GM18858 (cell line): ENCODE data around the gene NLGN1.

Experiments
- ATAC-seq: cut with Tn5 transposase; IDR thresholded peaks from one replicate; pipeline ENCODE4 v1.9.1; 2021; ENCODE audit not compliant: unreplicated experiment

NLGN1 gene

DNA sequence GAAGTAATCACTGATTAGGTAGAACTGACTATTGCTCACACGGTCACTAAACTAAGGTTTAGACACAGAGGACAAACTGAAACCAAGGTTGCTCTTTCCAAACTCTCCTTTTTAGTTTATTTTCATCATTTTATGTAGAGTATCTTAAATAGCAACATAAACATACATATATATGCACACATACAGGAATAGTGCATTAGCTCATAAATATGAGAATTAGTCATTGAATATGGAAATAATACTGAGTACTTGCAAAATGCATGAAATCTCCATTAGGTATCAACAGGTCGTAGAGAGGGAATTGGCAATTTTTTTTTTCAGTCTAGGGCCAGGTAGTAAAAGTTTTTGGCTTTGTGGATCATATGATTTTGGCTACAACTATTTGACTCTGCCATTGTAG is 557.1 kb downstream of the NLGN1 start:
- no peak for ATAC-seq

DNA sequence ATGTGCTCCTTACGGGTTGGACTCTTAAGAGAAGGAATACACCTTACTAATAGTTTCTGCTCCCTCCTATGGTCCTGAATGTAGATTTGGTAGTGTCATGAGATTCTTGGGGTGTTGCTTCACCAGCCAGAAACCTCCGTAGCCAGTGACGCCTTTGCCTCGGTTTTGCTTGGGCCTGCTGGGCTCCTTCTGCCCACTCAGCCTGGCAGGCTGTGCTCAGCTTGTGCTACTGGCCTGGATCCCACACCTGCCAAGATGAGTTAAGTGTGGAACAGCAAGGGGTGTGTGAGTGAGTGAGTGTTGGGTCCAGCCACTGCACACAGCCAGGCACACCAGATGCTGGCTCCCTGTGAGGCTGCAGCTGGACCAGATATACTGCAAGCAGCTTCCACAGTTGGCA is 560.1 kb downstream of the NLGN1 start:
- no peak for ATAC-seq

DNA sequence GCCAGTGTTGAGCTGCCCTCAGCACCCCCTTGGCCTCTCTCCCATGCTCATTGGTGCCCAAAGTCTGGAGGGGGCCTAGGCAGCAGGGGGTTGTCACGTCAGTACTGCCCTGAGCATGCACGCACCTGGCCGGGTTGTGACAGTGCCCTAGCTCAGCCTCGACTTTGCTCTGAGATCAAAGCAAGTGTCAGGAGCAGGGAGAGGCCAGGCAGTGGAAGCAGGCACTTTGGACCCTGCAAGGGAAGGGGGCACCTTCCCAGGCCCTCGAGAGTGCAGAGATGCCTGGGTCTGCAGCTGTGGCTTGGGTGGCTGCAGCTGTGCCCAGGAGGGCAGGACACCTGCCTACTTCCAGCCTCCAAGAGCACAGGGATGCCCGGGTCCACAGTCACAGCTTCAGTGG is 561.3 kb downstream of the NLGN1 start:
- ATAC-seq: no peak

DNA sequence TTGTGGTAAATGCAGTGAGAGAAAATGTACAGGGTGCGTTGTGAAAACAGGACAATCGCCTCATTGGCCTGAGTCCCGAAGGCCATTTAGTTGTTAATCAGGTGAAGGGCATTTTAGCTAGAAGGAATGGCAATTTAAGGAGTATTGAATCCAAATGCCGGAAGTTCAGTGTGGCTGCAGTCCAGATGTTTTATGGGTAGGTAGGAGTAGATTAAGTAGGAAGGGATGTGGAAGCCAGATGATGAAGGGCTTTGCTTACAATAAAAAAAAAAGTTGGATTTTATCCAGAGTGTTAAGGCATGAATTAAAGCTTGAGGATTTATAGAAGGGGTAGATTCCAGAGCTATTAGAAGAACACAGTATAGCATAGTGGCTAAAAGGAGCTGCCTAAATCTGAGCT is 572.7 kb downstream of the NLGN1 start:
- ATAC-seq: no peak

DNA sequence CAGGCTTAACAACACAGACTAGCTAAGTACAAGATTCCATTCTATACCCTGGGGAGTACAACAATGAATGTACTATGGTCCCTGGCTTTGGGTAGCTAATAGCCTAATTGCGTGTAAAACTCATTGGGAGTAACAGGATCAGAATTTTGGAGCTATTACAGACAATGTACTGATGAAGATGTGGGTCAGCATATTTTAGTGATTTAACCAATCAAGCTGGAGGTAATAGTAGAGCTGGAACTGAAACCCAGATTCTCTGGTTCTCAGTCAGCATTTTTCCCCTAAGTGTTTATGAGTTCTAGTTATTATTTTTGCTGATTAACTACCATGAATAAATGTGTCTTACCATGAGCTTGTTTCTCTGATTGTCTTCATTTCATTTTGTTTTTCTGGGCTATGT is 578.7 kb downstream of the NLGN1 start:
- peak; percentile 63 for ATAC-seq

DNA sequence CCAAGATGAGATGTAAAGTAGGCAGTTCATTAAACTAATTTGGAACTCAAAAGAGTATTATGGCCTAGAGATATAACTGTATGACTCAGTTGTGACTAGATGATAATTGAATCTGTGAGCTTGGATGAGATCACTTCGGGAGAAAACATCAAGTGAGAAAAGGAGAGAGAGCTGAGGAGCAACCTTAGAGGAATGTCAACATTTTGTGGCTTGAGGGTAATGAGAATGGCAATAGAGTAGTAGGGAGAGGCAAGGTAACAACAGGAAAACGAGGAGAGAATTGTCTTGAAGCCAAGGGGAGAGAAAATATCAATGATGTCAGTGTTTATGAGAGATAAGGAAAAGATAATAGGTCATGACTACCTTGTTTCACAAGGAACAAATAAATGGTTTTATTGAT is 580.2 kb downstream of the NLGN1 start:
- ATAC-seq: no peak

DNA sequence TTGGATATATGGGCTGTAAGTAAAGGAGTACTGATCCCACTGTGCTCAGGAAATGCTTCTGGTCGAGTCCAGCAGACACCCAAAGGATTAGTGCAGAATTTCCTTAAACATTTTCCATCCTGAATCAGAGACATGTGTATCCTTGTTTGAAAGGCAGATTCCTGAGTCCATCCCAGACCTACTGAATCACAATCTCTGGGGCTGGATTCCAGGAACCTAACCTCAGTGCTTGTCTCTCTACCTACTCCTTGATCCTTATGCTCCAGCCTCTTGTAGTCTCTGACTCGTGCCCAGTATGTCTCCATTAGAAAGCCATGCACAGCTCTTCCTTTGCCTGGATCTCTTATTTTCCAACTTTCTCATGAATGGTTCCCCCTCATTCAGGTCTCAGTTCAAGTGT is 585.8 kb downstream of the NLGN1 start:
- ATAC-seq: no peak

DNA sequence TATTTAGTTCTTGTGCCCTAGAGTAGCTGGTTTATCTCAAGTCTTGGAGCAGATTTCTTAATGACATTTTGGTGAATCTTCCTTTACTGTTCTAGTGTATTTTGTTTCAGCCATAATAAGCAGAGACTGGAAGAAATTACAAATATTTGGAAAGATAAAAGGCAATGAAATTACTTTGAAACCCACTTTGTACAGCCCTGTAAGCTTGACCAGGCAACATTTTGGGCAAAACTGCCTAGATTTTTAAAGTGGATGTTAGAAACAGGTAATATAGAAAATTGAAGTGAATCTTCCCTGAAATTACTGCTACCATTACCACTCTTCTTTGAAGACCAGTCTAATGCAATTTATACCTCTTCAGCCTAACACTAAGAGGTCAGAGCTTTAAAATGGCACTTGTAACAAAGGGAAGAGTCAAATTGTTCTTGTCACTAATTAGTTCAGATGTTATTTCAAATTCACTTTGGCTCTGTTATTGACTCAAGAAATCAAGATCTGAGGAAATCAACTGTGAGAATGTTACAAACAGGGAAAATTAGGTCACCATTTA is 589.4 kb downstream of the NLGN1 start:
- no peak for ATAC-seq

DNA sequence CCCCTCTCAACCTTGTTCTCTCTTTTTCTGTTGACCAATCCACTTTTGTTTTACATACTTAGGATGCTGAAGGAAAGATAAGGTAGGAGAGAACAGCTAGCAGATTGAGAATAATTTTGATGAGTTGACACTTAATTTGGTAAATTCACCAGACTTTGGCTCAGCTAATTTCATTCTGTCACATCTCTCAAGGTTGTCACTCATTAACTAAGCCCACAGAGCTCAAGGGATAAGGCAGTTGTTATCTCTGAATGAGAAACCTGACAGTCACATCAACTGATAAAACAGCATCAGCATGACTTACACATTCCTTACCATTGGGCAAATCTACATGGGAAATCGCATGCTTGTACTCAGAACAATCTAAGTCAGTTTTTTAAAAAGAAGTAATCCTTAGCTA is 591.4 kb downstream of the NLGN1 start:
- ATAC-seq: no peak

DNA sequence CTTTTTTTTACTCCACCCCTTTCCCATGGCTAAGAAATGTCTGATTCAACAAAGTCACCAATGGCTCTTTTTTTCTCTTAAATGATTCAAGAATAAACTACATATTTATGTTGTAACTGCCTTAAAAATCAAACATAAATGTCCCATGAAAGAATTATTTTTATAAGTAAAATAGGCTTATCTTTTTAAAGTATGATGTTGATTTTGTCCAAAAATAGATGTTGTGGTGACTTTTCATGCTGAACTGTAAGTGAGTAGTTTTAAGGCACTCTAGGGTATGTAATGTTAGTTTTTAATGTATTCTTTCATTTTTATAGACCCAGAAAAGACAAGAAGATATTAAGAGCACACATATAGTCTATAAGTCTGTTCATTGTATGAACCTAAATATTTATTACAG is 594.9 kb downstream of the NLGN1 start:
- no peak for ATAC-seq

DNA sequence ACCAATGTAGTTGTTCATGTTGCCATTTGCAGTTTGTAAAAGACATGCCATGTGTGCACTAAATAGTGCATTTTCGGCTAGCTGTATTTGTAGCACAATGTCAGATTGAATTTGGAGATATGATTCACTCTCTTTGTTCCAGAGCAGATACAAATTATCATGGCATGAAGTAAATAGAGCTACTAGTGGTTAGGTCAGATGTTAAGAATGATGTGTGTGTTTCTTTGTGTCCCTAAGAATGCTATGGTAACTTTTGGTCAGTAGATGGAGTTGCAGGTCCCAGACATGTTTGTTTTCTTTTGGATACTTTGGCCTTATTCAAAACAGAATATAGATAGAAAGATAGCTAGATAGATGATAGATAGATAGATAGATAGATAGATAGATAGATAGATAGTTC is 595.8 kb downstream of the NLGN1 start:
- ATAC-seq: no peak

DNA sequence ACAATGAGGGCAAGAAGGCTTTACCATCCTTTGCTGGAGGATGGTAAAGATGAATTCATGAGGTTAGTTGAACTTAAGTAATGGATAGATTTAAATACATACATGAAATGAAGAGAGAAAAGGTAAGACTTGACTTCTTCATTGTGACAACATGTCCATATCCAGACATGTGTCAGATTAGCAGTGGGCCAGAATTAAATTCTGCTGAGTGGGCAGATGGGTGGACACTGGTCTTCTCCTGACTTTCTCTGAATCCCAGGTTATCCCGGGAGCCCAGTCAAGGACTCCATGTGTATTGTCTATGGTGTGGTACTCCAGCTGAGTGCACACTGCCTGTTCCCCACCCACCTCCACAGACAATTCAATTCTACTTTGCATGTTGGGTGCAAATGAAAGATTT is 603.1 kb downstream of the NLGN1 start:
- ATAC-seq: no peak

DNA sequence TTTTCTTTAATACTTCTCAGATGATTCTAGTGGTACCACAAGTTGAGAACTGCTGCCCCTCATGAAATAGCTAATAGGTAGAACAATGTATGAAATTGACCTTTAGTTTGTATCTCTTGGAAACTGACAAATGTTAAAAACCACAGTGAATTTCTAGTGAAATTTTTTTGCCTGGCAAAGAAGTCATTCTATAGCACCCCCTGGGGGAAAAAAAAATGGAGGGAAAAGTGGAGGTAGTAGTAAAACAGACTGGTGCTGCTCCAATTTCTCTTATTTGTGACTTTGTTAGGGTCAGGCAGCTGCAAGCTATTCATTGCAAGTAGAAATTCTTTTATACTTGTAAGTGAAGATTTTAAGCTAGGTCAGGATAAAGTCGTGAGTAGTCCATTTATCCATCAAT is 605.0 kb downstream of the NLGN1 start:
- ATAC-seq: no peak

DNA sequence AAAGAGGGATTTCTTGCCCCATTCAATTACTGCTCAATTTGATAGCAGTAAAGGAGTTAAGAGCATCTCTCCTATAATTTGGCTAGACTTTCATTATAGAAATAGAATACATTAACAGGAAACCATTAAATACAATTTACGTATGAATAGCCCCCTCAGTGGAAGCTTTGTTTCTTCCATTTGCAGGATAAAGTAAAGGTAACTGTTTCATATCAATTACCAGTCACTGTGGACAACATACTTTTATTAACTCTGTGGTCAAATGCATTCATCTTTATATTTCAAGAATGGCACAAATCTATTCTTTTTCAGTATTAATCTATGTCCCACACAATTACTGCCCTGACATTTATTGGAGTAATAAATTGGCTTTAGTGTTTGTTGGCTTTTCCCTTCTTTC is 613.4 kb downstream of the NLGN1 start:
- no peak for ATAC-seq

DNA sequence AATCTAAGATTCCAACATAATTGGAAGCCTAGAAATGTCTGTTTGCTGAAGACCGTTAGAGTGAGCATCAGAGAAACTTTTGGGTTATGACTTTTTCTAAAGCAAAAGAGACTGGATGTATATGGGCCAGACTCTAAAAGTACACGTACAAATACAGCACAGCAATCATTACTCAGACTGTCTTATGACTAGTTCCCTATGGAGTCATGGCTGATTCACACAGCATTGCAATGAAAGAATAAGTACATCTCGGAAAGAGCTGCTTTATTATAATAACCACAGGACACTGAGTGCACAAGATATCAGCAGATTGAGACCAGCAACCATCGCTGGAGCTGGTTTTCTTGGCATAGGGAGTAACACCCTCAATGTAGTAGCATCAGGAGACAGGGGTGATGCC is 618.6 kb downstream of the NLGN1 start:
- no peak for ATAC-seq

DNA sequence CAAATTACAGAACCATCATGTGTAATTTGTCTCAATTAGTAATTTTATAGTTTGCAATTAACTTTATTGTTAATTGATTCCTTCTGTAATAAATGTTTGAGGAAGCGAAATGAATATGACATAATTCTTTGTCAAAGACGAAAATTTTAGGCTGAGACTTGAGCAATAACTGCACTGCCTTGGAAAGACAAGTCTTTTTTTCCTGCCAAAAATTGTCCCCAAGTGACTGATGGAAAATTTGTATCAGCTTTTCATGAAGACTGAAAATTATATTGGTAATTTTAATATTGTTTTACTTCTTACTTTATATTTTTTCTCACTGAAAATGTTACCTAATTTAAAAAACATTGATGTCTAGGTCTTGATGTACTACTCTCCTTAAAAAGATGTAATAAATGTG is 622.6 kb downstream of the NLGN1 start:
- ATAC-seq: no peak

DNA sequence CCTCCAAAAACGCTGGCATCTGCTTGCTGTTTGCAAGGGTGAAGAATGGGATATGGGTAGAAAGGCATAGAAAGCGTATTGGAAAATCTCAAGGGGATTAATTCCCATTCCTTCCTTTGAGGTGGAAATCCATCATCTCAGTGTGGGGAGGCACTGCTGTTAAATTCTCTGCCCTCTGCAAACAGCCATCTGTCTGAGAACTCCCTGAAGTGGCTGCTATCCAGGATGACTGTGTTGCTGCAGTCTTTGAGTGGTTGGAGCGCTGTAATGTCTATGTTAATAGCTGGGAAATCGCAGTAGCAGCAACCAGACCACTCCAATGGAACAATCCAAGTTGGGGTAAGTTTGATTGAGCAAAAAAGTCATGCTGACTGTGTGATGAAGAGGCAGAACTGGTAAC is 625.9 kb downstream of the NLGN1 start:
- no peak for ATAC-seq

DNA sequence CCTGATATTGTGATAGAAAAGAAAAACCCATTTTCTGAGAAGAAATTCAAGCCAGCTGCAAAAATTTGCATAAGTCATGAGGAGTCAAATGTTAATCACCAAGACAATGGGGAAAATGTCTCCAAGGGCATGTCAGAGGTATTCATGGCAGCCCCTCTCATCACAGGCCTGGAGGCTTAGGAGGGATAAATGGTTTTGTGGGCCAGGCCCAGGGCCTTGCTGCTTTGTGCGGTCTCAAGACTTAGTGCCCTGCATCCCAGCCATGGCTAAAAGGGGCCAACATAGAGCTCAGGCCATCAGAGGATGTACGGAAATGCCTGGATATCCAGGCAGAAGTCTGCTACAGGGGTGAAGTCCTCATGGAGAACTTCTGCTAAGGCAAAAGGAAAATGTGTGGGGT is 631.1 kb downstream of the NLGN1 start:
- ATAC-seq: no peak

DNA sequence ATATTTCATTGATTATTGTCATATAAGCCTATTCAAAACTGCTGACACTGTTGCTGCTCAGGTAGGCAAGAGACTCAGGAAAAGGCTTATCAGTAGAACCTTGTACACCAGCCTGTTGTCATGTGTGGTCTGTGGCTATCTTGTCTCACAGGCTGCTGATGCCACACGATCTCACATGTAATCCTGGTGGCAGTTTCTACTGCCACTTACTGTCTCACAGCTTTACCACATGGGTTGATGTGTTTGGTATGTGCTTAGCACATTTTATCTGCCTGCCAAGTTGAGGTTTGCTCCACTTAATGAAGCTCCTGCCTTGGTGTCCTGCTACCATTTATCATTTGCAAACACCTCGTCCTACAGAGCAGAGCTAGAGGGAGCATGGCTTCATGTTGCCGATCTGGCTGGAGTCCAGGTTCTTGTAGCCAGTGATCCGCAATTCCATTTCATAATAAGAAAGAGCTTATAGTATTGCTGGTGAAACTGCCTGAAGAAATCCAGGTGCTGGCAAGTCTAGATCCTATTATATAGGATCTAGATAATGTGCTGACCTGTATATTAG is 637.9 kb downstream of the NLGN1 start:
- ATAC-seq: no peak

DNA sequence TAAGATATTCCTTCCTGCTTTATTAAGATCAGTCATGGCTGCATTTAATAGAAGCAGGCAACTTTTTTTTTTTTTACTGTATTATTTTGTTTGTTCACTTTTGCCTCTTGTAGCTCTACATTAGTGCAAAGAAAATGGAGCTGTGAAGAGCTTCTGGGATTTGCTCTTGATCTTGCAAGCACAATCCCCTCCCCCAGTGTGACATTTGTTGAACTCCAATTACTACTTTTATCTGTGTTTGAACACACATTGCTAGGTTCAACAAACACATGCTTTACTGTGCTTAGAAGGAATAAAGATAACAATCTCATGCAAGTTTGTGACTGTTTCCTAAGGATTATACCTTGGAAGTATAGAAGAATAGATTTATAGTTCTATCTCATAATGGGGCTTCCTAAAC is 648.8 kb downstream of the NLGN1 start:
- no peak for ATAC-seq

DNA sequence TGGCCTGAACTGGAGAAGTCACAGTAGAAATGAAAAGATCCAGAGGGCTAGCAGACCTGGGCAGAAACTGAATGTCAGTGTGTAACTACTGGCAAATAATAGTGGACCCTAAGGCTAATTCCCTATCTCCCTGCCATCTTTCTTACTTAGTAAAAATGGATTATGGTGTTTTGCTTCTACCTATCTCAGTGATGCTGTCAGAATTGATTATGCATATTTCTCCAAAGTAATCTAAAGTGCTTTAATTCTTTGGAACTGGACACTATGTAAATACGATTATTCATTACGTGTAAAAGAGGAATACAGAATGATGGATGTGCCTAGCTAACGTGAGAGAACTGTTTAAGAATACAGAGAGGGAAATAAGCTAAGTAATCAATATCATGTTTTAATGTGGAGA is 651.9 kb downstream of the NLGN1 start:
- no peak for ATAC-seq

DNA sequence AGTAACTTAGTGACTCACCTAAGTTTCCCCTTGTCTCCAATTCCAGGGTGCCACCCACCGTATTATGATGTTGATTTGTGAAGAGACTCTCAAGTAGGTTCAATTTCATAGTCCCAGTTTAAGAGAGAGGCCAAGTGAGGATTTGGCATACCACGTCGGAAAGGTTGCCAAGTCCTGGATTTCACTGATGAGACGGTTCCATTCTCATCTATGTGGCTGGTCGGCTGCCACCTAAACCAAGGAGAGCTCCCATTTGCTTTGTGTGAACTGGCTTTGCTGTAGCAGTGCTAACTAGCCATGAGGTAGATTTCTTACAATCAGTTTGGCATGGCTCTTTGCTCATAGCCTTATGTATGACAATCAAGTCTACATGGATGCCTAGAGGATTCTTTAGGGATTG is 653.6 kb downstream of the NLGN1 start:
- ATAC-seq: no peak

DNA sequence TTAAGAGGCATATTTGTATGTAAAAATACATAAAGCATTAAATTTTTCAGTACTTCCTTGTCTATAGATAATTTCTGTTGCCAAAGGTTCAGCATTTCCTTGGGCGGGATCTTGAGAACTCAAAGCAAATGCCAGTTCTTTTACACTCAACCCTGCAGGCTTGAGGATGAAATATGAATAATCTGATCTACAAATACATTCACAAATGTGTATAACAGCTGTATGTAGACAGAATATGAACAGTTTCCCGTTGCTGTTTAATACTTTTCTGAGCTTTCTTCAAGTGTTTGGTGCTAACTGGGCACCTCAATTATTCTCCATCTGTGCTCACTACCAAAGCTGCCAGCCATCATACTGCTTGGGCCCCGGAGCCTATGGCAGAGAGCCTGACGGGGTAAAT is 661.3 kb downstream of the NLGN1 start:
- no peak for ATAC-seq

DNA sequence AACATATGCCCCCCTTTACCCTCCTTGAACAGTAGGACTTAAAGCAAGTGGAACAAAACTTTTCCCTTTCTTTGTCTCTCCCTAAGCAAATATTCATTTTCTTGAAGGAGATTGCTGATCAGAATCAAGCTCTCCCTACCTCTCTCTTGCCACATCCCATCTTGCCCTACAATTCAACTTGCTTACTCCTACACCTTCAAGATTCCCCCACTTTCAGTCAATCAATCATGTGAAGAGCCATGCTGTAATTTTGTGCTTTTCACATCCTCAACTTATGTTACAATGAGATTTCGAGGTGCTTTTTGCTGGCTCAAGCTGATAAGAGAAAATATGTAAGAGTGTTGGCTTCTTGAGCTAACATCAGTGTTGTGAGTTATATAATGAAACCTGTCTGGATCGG is 662.9 kb downstream of the NLGN1 start:
- ATAC-seq: no peak
